Muscle of arm (tissue), 12 donors: Measurements from ENCODE around the gene PLEKHH2. TPM values are rescaled to one million over a fixed set of nuclear protein-coding genes. Genes with fewer than 3 reads are reported as not detected.

Experiments
- DNase-seq: peaks from one replicate; pipeline ENCODE4 v3.0.0-alpha.2; 2013
- polyA plus RNA-seq, 12 donors: library from polyadenylated mRNA; unstranded; fragments of 120-200 nt; gene quantifications; one replicate each; pipeline ENCODE4 v1.2.1, GENCODE V29; 2013; ENCODE audit not compliant: insufficient read length in 12 of 12

Gene PLEKHH2
- polyA plus RNA-seq, 12 donors, result 5.3 to 37.4 (median 6.9) TPM; not detected in 1

- no peak for DNase-seq
Measured at GRCh38 chr2:43758739-43759138, 121.7 kb downstream of the PLEKHH2 start.

DNA sequence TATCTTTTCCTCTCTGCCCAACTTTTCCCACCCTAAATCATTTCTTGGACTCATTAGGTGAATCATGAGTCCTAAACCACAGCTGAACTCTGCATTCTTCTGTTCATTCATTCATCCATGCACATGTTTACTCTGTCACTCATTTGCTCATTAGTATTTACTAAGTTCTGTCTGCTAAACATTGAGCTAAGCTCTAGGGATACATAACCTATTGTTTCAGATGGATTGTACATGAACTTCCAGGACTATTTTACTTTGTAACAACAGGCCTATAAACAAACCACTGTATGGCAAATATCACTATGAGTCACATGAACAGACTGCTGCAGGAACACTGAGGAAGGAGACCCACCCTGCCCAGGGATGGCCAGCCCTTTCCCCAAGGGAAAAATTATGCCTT is 122.1 kb downstream of the PLEKHH2 start:
- DNase-seq, result no peak

- DNase-seq, result no peak
Measured at GRCh38 chr2:43762286-43762685, 125.2 kb downstream of the PLEKHH2 start.

- DNase-seq, result no peak
Measured at GRCh38 chr2:43763091-43763490, 126.0 kb downstream of the PLEKHH2 start.

GRCh38 chr2:43764086-43764705 is 127.1 kb downstream of the PLEKHH2 start:
- DNase-seq, result no peak

DNA sequence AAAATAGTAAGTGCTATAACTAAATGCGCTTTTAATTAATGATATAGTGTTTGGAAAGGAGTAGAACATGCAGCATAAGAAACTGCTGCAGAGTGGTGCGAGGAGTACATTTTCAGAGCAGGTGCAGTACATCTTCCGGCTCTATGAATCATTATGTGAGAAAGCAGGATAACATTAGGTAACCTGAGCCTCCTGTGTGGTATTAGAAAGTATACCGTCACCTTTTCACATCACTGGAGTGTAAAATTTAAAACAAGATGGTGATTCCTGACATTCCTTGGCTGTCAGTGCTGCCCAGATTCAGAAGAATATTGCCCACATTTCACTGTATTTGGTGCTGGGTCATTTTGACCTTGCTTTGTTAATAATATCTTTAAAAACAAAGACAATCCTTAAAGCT is 128.9 kb downstream of the PLEKHH2 start:
- DNase-seq, result no peak

DNA sequence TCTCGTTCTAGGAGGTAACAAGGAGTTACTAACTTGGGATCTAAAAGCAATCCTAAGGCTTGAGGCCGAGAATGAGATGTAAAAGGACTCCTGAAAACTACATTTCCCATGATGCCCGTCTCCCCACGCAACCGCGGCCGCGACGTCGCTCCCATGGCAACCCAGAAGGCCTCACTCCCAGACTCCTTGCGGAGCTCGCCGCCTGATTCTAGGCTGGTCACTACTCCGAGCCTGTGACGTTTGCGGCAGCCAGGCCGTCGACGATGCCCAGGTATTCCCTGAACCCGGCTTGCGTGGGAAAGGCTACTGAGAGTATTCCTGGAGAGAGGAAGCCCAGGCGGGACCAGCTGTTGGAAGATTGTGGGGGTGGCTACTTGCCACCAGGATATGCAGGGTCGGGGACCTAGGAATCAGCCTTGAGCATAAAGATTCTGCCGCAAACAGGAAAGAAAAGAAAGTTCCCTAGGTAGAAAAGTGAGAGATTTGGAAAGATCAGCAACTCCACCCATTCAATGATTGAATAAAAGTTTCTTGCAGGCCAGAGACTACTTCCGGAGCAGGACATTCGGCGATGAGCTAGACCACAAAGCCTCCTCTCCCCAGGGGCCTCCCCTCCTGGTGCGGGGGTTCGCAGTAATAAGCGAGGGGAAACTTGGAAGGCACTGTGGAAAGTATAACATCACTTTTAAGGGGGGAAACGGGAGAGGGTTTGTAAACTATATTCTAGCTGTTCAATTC is 137.0 kb downstream of the PLEKHH2 start, which contains the start of gene DYNC2LI1:
Gene DYNC2LI1 (plus strand): TSS at position 164 of the 738 bp plus-strand sequence. CDS start 100 bp downstream, at position 264.
- peak; percentile 94 for DNase-seq

DNA sequence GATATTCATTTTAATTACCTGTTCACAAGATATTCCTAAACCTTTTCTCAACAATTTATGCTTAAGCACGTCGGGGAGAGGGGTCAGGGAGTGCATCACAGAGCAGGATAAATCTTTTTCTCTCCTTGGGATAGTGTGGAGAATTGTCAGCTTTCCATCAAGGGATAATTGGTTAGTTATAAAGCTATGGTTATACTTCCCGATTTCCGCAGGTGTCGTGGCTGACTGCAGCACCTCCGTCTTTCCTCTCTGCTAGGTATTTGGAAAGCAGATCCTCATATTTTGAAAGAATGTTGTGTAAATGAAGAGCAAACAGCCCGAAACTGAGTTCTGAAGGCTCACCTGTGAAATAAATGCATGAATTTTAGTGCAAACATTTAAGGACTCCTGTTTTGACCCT is 137.6 kb downstream of the PLEKHH2 start:
- no peak for DNase-seq

- no peak for DNase-seq
Measured at GRCh38 chr2:43776324-43776723, 139.3 kb downstream of the PLEKHH2 start.

- DNase-seq, result no peak
Measured at GRCh38 chr2:43777306-43777926, 140.4 kb downstream of the PLEKHH2 start.

GRCh38 chr2:43778233-43778632 is 141.2 kb downstream of the PLEKHH2 start:
- DNase-seq, result no peak

- DNase-seq, result no peak
Measured at GRCh38 chr2:43787895-43788294, 150.8 kb downstream of the PLEKHH2 start.

GRCh38 chr2:43788646-43789045 is 151.6 kb downstream of the PLEKHH2 start:
- no peak for DNase-seq

GRCh38 chr2:43790147-43790546 is 153.1 kb downstream of the PLEKHH2 start:
- DNase-seq, result no peak

- DNase-seq, result no peak
Measured at GRCh38 chr2:43791035-43791765, 154.1 kb downstream of the PLEKHH2 start.

GRCh38 chr2:43792653-43793052 is 155.6 kb downstream of the PLEKHH2 start:
- no peak for DNase-seq

- DNase-seq, result no peak
Measured at GRCh38 chr2:43794956-43795355, 157.9 kb downstream of the PLEKHH2 start.

GRCh38 chr2:43796206-43796605 is 159.1 kb downstream of the PLEKHH2 start:
- no peak for DNase-seq

DNA sequence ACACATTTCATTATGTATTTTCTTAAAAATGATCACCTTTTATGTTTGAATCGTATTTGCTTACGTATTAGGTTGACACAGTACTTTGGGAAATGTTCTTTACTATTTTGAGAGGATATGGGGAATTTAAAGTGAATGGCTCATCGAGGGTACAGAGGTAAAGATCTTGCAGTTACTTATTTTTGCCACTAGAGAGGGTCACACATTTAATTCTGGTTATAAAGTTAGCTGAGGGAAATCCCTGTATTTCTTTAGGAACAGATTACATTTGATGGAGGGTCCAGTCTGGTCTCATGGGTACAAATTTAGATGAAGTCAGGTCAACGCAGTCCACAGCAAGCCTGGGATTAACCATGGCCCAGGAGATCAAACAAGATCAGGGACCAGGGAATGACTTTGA is 161.2 kb downstream of the PLEKHH2 start:
- DNase-seq, result no peak

- no peak for DNase-seq
Measured at GRCh38 chr2:43800894-43801293, 163.8 kb downstream of the PLEKHH2 start.

- no peak for DNase-seq
Measured at GRCh38 chr2:43802135-43802534, 165.1 kb downstream of the PLEKHH2 start.

GRCh38 chr2:43803113-43803512 is 166.1 kb downstream of the PLEKHH2 start:
- no peak for DNase-seq

DNA sequence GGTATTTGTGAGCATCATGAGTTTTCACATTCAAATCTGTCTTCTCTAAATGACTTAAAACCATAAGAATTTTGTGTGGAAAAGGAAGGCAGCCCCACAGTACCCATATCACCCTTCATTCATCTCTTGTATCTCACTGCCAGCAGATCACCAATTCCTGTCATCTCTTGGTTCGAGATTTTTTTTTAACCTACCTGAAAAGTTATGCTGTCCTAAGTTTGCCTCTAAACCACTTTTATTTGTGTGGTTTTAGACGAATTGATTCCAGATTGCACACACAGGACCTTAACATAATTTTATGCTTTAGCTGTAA is 169.6 kb downstream of the PLEKHH2 start:
- no peak for DNase-seq
